ENCODE results near the gene MVB12B. TPM values are rescaled to one million over a fixed set of nuclear protein-coding genes. Genes with fewer than 3 reads are reported as not detected.

Gene MVB12B
- total and polyA plus RNA-seq, 2 of the 8 experiments (the other 6 are each of a cell fraction or from before 2014, with no cell fraction given), result 2.6 to 5.0 TPM

GRCh38 chr9:126526218-126527108, 199.8 kb downstream of the MVB12B start (continued):
- no peak for TF ChIP-seq RFX5 (IDR thresholded peaks at IDR 0.05; ENCODE audit: borderline replicate concordance, low read depth, low read length)
- TF ChIP-seq PHF8 (conservative IDR thresholded peaks at IDR 0.05; ENCODE audit: low read depth, low read length), result no peak
- no peak for TF ChIP-seq ZNF274 (IDR thresholded peaks at IDR 0.05; ENCODE audit: borderline replicate concordance, extremely low read depth, low read length)
- no peak for TF ChIP-seq BACH1 (IDR thresholded peaks at IDR 0.05; ENCODE audit: low read length)
